GM12891 (cell line): ENCODE results near the gene ATP6V1G1.

ENCODE experiments used
- POLR2A ChIP-seq: IDR thresholded peaks from 2 replicates; pipeline ENCODE4 v1.6.1; 2011; ENCODE audit warnings: low read depth, low read length, control low read depth
- POLR2AphosphoS5 ChIP-seq: IDR thresholded peaks from 2 replicates; pipeline ENCODE4 v1.6.1; 2011; ENCODE audit warnings: low read depth, low read length, control low read depth
- POU2F2 ChIP-seq: IDR thresholded peaks from 2 replicates; pipeline ENCODE4 v1.6.1; 2011; ENCODE audit warnings: low read depth, mild to moderate bottlenecking, control low read depth, low read length, moderate library complexity
- SPI1 ChIP-seq: IDR thresholded peaks from 2 replicates; pipeline ENCODE4 v1.6.1; 2011; ENCODE audit warnings: low read depth, low read length, control low read depth

- TF ChIP-seq POU2F2 (no peak), POLR2A (no peak), POLR2AphosphoS5 (no peak), SPI1 (no peak)
These were observed 24.8 kb downstream of the ATP6V1G1 start for GRCh38 chr9:114612272-114612923.
